ENCODE measurements around the gene SRSF2.

SRSF2 gene

GRCh38 chr17:76758570-76758969 lies 21.4 kb upstream of the SRSF2 start:
- in situ Hi-C loops (cut with HindIII; ENCODE audit: low sequenced_read_pairs) = no loop called here
- H3K4me3 ChIP-seq (ENCODE audit: low read depth, low read length) = no peak overlapping the region
- no peak for DNase-seq (ENCODE audit: low read depth, low spot score)
- TF ChIP-seq CTCF (IDR thresholded peaks at IDR 0.05; ENCODE audit: low read depth, low read length) = no peak

GRCh38 chr17:76757256-76757655 lies 20.1 kb upstream of the SRSF2 start:
- H3K4me3 ChIP-seq (ENCODE audit: low read depth, low read length) = no peak overlapping the region
- TF ChIP-seq CTCF (IDR thresholded peaks at IDR 0.05; ENCODE audit: low read depth, low read length) = no peak
- in situ Hi-C loops (cut with HindIII; ENCODE audit: low sequenced_read_pairs) = no loop called here
- no peak for DNase-seq (ENCODE audit: low read depth, low spot score)

- no peak for DNase-seq (ENCODE audit: low read depth, low spot score)
- no peak for TF ChIP-seq CTCF (IDR thresholded peaks at IDR 0.05; ENCODE audit: low read depth, low read length)
- in situ Hi-C loops (cut with HindIII; ENCODE audit: low sequenced_read_pairs) = no loop called here
- no peak overlapping the region for H3K4me3 ChIP-seq (ENCODE audit: low read depth, low read length)
Observed at GRCh38 chr17:76755285-76755684, 18.2 kb upstream of the SRSF2 start.

GRCh38 chr17:76753061-76753961 lies 16.2 kb upstream of the SRSF2 start:
- no peak overlapping the region for H3K4me3 ChIP-seq (ENCODE audit: low read depth, low read length)
- DNase-seq (ENCODE audit: low read depth, low spot score) = no peak

GRCh38 chr17:76752006-76752405 lies 14.9 kb upstream of the SRSF2 start:
- no peak for DNase-seq (ENCODE audit: low read depth, low spot score)
- TF ChIP-seq CTCF (IDR thresholded peaks at IDR 0.05; ENCODE audit: low read depth, low read length) = no peak
- no peak overlapping the region for H3K4me3 ChIP-seq (ENCODE audit: low read depth, low read length)
- in situ Hi-C loops (cut with HindIII; ENCODE audit: low sequenced_read_pairs) = no loop called here

More at GRCh38 chr17:76753061-76753961, 16.2 kb upstream of the SRSF2 start:
- in situ Hi-C loops (cut with HindIII; ENCODE audit: low sequenced_read_pairs) = no loop called here
- TF ChIP-seq CTCF (IDR thresholded peaks at IDR 0.05; ENCODE audit: low read depth, low read length) = no peak

- no peak overlapping the region for H3K4me3 ChIP-seq (ENCODE audit: low read depth, low read length)
- TF ChIP-seq CTCF (IDR thresholded peaks at IDR 0.05; ENCODE audit: low read depth, low read length) = no peak
- in situ Hi-C loops (cut with HindIII; ENCODE audit: low sequenced_read_pairs) = no loop called here
- DNase-seq (ENCODE audit: low read depth, low spot score) = no peak
Observed at GRCh38 chr17:76751416-76751993, 14.4 kb upstream of the SRSF2 start.
